Measurements from ENCODE around the gene UBE2I.

UBE2I gene

GRCh38 chr16:1299012-1299867 lies 10.2 kb upstream of the UBE2I start:
- H3K4me1 ChIP-seq (ENCODE audit: insufficient read depth, low read length) = peaks cover 12% of the 10 kb centered on the region
- DNase-seq = no peak
- TF ChIP-seq EZH2 (IDR thresholded peaks at IDR 0.05; ENCODE audit: borderline replicate concordance, low read depth, low read length, severe bottlenecking) (no peak), CTCF (IDR thresholded peaks at IDR 0.05; ENCODE audit: borderline replicate concordance, extremely low read depth, low read length, poor library complexity, severe bottlenecking) (no peak)
- 0 out of 2 replicates have a peak, but pooled peaks cover 2% of the 10 kb centered on the region for H4K20me1 ChIP-seq (ENCODE audit: insufficient read depth, low read length)
- H3K27me3 ChIP-seq (ENCODE audit: insufficient read depth, low read length, poor library complexity) = no peaks in the 10 kb centered on the region
- no peak overlapping the region for H3K4me2 ChIP-seq (ENCODE audit: insufficient read depth, low read length)
- H3K36me3 ChIP-seq (ENCODE audit: insufficient read depth, low read length) = no peaks in the 10 kb centered on the region
- H2AFZ ChIP-seq (ENCODE audit: low read depth, low read length) = no peak overlapping the region
- no peaks in the 10 kb centered on the region for H3K79me2 ChIP-seq (ENCODE audit: insufficient read depth, low read length)
- ATAC-seq (ENCODE audit: insufficient read depth, low read depth) = no peak
- H3K4me3 ChIP-seq (ENCODE audit: low read depth in 1 of 2, low read length in 2 of 2) = no peak overlapping the region
- H3K9ac ChIP-seq (ENCODE audit: low read depth, low read length) = no peak overlapping the region
- H3K9me3 ChIP-seq (ENCODE audit: insufficient read depth, low read length, severe bottlenecking) = no peaks in the 10 kb centered on the region
- H3K27ac ChIP-seq (ENCODE audit: low read length) = no peak overlapping the region

GRCh38 chr16:1299868-1300203 lies 9.6 kb upstream of the UBE2I start:
- Histone ChIP-seq H4K20me1 (ENCODE audit: insufficient read depth, low read length) (0 out of 2 replicates have a peak, but pooled peaks cover 2% of the 10 kb centered on the region), H3K4me3 (ENCODE audit: low read depth in 1 of 2, low read length in 2 of 2) (no peak overlapping the region), H2AFZ (ENCODE audit: low read depth, low read length) (no peak overlapping the region), H3K4me1 (ENCODE audit: insufficient read depth, low read length) (peaks cover 13% of the 10 kb centered on the region), H3K9me3 (ENCODE audit: insufficient read depth, low read length, severe bottlenecking) (no peaks in the 10 kb centered on the region), H3K27ac (ENCODE audit: low read length) (no peak overlapping the region), H3K36me3 (ENCODE audit: insufficient read depth, low read length) (no peaks in the 10 kb centered on the region), H3K27me3 (ENCODE audit: insufficient read depth, low read length, poor library complexity) (no peaks in the 10 kb centered on the region), H3K9ac (ENCODE audit: low read depth, low read length) (no peak overlapping the region), H3K4me2 (ENCODE audit: insufficient read depth, low read length) (no peak overlapping the region), H3K79me2 (ENCODE audit: insufficient read depth, low read length) (no peaks in the 10 kb centered on the region)
- ATAC-seq (ENCODE audit: insufficient read depth, low read depth) (no peak), DNase-seq (no peak)
- no peak for TF ChIP-seq CTCF (IDR thresholded peaks at IDR 0.05; ENCODE audit: borderline replicate concordance, extremely low read depth, low read length, poor library complexity, severe bottlenecking)
- no peak for TF ChIP-seq EZH2 (IDR thresholded peaks at IDR 0.05; ENCODE audit: borderline replicate concordance, low read depth, low read length, severe bottlenecking)

- Histone ChIP-seq H3K4me1 (ENCODE audit: insufficient read depth, low read length) (peaks cover 13% of the 10 kb centered on the region), H3K79me2 (ENCODE audit: insufficient read depth, low read length) (no peaks in the 10 kb centered on the region), H3K27ac (ENCODE audit: low read length) (no peak overlapping the region), H3K27me3 (ENCODE audit: insufficient read depth, low read length, poor library complexity) (no peaks in the 10 kb centered on the region), H3K4me3 (ENCODE audit: low read depth in 1 of 2, low read length in 2 of 2) (0 out of 4 replicates have a peak overlapping the region, but pooled peaks of 1 of the 2 experiments have one; percentile 16), H4K20me1 (ENCODE audit: insufficient read depth, low read length) (0 out of 2 replicates have a peak, but pooled peaks cover 2% of the 10 kb centered on the region), H2AFZ (ENCODE audit: low read depth, low read length) (peak overlapping the region; percentile 39; the same call in 1 of the 2 replicates), H3K4me2 (ENCODE audit: insufficient read depth, low read length) (peak overlapping the region; percentile 51), H3K36me3 (ENCODE audit: insufficient read depth, low read length) (no peaks in the 10 kb centered on the region), H3K9me3 (ENCODE audit: insufficient read depth, low read length, severe bottlenecking) (no peaks in the 10 kb centered on the region), H3K9ac (ENCODE audit: low read depth, low read length) (peak overlapping the region; percentile 9; the same call in 1 of the 2 replicates)
- TF ChIP-seq EZH2 (IDR thresholded peaks at IDR 0.05; ENCODE audit: borderline replicate concordance, low read depth, low read length, severe bottlenecking) (no peak), CTCF (IDR thresholded peaks at IDR 0.05; ENCODE audit: borderline replicate concordance, extremely low read depth, low read length, poor library complexity, severe bottlenecking) (peak; percentile 85)
- peak; percentile 87 for ATAC-seq (ENCODE audit: insufficient read depth, low read depth)
- DNase-seq = peak; percentile 75
Measured at GRCh38 chr16:1300664-1301476, 8.6 kb upstream of the UBE2I start.
